ENCODE measurements around the gene HOXC6.
A peak's percentile ranks its signal among the peaks of the same experiment; 100 is the strongest.

HOXC6 gene

GRCh38 chr12:54030442-54030801 lies 2.2 kb downstream of the HOXC6 start:
- no peak for DNase-seq (ENCODE audit: low spot score)
- in situ Hi-C loops (cut with MboI; ENCODE audit: low pct_unique_long_range_greater_than_20kb, low sequenced_read_pairs, unreplicated experiment) = loop anchor here (25.0 kb wide), 1 partner anchor 93 kb away; the partner anchor contains the start of gene HOXC13
- TF ChIP-seq, protein P1, sequence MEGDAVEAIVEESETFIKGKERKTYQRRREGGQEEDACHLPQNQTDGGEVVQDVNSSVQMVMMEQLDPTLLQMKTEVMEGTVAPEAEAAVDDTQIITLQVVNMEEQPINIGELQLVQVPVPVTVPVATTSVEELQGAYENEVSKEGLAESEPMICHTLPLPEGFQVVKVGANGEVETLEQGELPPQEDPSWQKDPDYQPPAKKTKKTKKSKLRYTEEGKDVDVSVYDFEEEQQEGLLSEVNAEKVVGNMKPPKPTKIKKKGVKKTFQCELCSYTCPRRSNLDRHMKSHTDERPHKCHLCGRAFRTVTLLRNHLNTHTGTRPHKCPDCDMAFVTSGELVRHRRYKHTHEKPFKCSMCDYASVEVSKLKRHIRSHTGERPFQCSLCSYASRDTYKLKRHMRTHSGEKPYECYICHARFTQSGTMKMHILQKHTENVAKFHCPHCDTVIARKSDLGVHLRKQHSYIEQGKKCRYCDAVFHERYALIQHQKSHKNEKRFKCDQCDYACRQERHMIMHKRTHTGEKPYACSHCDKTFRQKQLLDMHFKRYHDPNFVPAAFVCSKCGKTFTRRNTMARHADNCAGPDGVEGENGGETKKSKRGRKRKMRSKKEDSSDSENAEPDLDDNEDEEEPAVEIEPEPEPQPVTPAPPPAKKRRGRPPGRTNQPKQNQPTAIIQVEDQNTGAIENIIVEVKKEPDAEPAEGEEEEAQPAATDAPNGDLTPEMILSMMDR (IDR thresholded peaks at IDR 0.05; ENCODE audit: extremely low read depth, insufficient read depth, missing control alignments) = no peak

DNA sequence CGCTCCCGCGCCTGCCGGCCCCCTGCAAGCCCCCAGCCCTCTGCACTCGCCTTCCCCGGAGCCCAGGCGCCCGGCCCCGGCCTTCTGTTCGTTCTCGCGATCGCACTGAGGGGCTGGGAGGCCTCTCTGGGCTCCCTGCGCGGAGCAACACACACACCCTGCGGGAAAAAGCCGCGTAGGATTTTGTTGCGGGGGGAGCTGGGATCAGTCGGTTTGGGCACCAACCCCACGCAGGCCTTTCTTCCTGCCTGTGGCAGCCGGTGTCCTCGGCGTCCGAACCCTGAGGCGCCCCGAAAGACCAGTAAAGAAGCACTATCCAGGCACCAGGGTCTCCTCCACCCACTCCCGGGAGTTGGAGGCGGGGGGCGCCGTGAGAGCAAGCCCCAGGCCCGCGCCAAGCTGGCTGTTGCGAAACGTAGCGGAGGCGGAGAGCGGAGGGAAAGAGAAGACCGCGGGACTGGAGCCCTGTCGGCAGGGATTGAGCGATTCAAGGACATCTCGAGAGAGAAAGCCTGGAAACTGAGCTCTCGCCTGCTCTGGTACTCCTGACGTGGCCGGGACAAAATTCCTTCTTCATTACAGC lies 2.7 kb downstream of the HOXC6 start:
- DNase-seq (ENCODE audit: low spot score) = no peak
- TF ChIP-seq, protein P1 (IDR thresholded peaks at IDR 0.05; ENCODE audit: extremely low read depth, insufficient read depth, missing control alignments) = no peak
- in situ Hi-C loops (cut with MboI; ENCODE audit: low pct_unique_long_range_greater_than_20kb, low sequenced_read_pairs, unreplicated experiment) = loop anchor here (25.0 kb wide), 1 partner anchor 94 kb away; the partner anchor contains the start of gene HOXC13

- in situ Hi-C loops (cut with MboI; ENCODE audit: low pct_unique_long_range_greater_than_20kb, low sequenced_read_pairs, unreplicated experiment) = loop anchor here (25.0 kb wide), 1 partner anchor 94 kb away; the partner anchor contains the start of gene HOXC13
- TF ChIP-seq, protein P1 (IDR thresholded peaks at IDR 0.05; ENCODE audit: extremely low read depth, insufficient read depth, missing control alignments) = no peak
- DNase-seq (ENCODE audit: low spot score) = no peak
Measured at GRCh38 chr12:54031480-54031879, 3.2 kb downstream of the HOXC6 start.

GRCh38 chr12:54032086-54032619 lies 3.9 kb downstream of the HOXC6 start:
- TF ChIP-seq, protein P1 (IDR thresholded peaks at IDR 0.05; ENCODE audit: extremely low read depth, insufficient read depth, missing control alignments) = no peak
- in situ Hi-C loops (cut with MboI; ENCODE audit: low pct_unique_long_range_greater_than_20kb, low sequenced_read_pairs, unreplicated experiment) = loop anchor here (25.0 kb wide), 1 partner anchor 95 kb away; the partner anchor contains the start of gene HOXC13

DNA sequence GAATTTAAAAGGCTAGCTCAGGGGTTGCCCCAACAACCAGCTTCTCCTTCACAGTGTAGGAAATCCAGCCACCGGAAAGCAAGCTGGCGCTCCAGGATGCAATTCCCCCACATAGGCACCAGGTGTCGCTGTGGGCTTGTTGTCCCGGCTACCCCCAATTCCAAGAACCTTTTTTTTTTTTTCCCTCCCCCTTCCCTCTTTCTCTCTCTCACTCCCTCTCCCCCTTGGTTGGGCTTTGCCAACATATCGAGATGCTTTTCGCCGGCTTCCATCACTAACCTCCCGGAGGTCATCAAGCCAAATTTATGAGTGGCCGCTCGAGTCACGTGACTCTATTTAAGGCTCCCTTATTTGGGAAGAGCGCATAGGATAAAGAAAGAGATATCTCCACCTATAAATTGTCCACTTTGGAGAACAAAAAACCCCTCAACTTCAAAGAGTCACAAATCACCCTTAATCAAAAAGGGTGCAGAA lies 4.4 kb downstream of the HOXC6 start, which contains the start of gene HOXC5:
Gene HOXC5, plus strand, starts transcription at position 424 of the 474 bp plus-strand sequence. CDS start 73 bp downstream, outside the sequence.
- in situ Hi-C loops (cut with MboI; ENCODE audit: low pct_unique_long_range_greater_than_20kb, low sequenced_read_pairs, unreplicated experiment) = loop anchor here (25.0 kb wide), 1 partner anchor 95 kb away; the partner anchor contains the start of gene HOXC13
- DNase-seq (ENCODE audit: low spot score) = peak; percentile 93
- TF ChIP-seq, protein P1 (IDR thresholded peaks at IDR 0.05; ENCODE audit: extremely low read depth, insufficient read depth, missing control alignments) = peak; percentile 92

More at GRCh38 chr12:54032086-54032619, 3.9 kb downstream of the HOXC6 start:
- DNase-seq (ENCODE audit: low spot score) = no peak

GRCh38 chr12:54033106-54033979 lies 5.1 kb downstream of the HOXC6 start:
- DNase-seq (ENCODE audit: low spot score) = no peak

More at GRCh38 chr12:54033106-54033979, 5.1 kb downstream of the HOXC6 start:
- in situ Hi-C loops (cut with MboI; ENCODE audit: low pct_unique_long_range_greater_than_20kb, low sequenced_read_pairs, unreplicated experiment) = loop anchor here (25.0 kb wide), 1 partner anchor 96 kb away; the partner anchor contains the start of gene HOXC13
- TF ChIP-seq, protein P1 (IDR thresholded peaks at IDR 0.05; ENCODE audit: extremely low read depth, insufficient read depth, missing control alignments) = no peak

Measured in GM13977 (cell line).